Measurements from ENCODE around the gene TSPAN4. TPM values are rescaled to one million over a fixed set of nuclear protein-coding genes. Genes with fewer than 3 reads are reported as not detected.

TSPAN4 gene
- total and polyA plus RNA-seq, 9 of the 15 experiments (the other 6 are each of a cell fraction or from before 2014, with no cell fraction given) = 0.07 to 31.0 (median 15.7) TPM

- TF ChIP-seq, protein P1, sequence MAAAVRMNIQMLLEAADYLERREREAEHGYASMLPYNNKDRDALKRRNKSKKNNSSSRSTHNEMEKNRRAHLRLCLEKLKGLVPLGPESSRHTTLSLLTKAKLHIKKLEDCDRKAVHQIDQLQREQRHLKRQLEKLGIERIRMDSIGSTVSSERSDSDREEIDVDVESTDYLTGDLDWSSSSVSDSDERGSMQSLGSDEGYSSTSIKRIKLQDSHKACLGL (CRISPR knock-in tag; IDR thresholded peaks at IDR 0.05; ENCODE audit: borderline replicate concordance, poor library complexity, severe bottlenecking) = peak; percentile 73
- TF ChIP-seq ZNF280A (IDR thresholded peaks at IDR 0.05; ENCODE audit: low read depth, partially characterized antibody) = no peak
- peak; percentile 69; the same call in 1 of the 2 replicates for TF ChIP-seq ZNF584 (CRISPR knock-in tag; IDR thresholded peaks at IDR 0.05; ENCODE audit: low read depth)
- no peak for TF ChIP-seq SREBF1 (IDR thresholded peaks at IDR 0.05; ENCODE audit: borderline replicate concordance, low read depth, low read length)
- TF ChIP-seq DNMT1 (IDR thresholded peaks at IDR 0.05) = no peak
- TF ChIP-seq ZNF79 (CRISPR knock-in tag; IDR thresholded peaks at IDR 0.05; ENCODE audit: low read depth) = no peak
- peak; percentile 94 for TF ChIP-seq CBFB (CRISPR knock-in tag; IDR thresholded peaks at IDR 0.05)
- no peak for TF ChIP-seq RHOXF2B (CRISPR knock-in tag; conservative IDR thresholded peaks at IDR 0.05)
- no peak for TF ChIP-seq ZNF764 (CRISPR knock-in tag; IDR thresholded peaks at IDR 0.05; ENCODE audit: low read depth)
- TF ChIP-seq MTA2 (IDR thresholded peaks at IDR 0.05; ENCODE audit: low read depth) = no peak
- no peak for TF ChIP-seq ZNF699 (CRISPR knock-in tag; IDR thresholded peaks at IDR 0.05; ENCODE audit: insufficient replicate concordance)
- TF ChIP-seq GABPB2 (CRISPR knock-in tag; conservative IDR thresholded peaks at IDR 0.05) = no peak
- no peak for TF ChIP-seq RUNX1 (IDR thresholded peaks at IDR 0.05; ENCODE audit: low read depth)
- TF ChIP-seq PHF8 (IDR thresholded peaks at IDR 0.05; ENCODE audit: borderline replicate concordance, low read length) = peak; percentile 77; the same call in 1 of the 2 replicates
- peak; percentile 87 for TF ChIP-seq HCFC1 (IDR thresholded peaks at IDR 0.05; ENCODE audit: low read depth, low read length)
- peak; percentile 40 for TF ChIP-seq ZNF76 (CRISPR knock-in tag; IDR thresholded peaks at IDR 0.05; ENCODE audit: borderline replicate concordance)
- no peak for TF ChIP-seq HOXB6 (CRISPR knock-in tag; IDR thresholded peaks at IDR 0.05; ENCODE audit: borderline replicate concordance)
- TF ChIP-seq TSHZ1 (CRISPR knock-in tag; IDR thresholded peaks at IDR 0.05) = no peak
- peak; percentile 3; the same call in 1 of the 2 replicates for TF ChIP-seq ZNF384 (IDR thresholded peaks at IDR 0.05; ENCODE audit: low read depth, low read length)
- no peak for TF ChIP-seq SRSF7 (optimal IDR thresholded peaks at IDR 0.05; ENCODE audit: low read depth, low read length)
- TF ChIP-seq BMI1 (IDR thresholded peaks at IDR 0.05; ENCODE audit: low read length) = no peak
- TF ChIP-seq CTBP1 (IDR thresholded peaks at IDR 0.05; ENCODE audit: borderline replicate concordance) = peak; percentile 68
- peak; percentile 87 for TF ChIP-seq SUPT5H (IDR thresholded peaks at IDR 0.05)
- peak; percentile 94 for TF ChIP-seq ETV5 (CRISPR knock-in tag; IDR thresholded peaks at IDR 0.05; ENCODE audit: low read depth)
- no peak for TF ChIP-seq MEF2D (tag; conservative IDR thresholded peaks at IDR 0.05; ENCODE audit: low read depth)
Observed at GRCh38 chr11:809287-810039, 33.2 kb upstream of the TSPAN4 start, which contains the start of gene RPLP2 (continued).

Data from K562 (cell line).